A673 (cell line): Measurements from ENCODE around the gene KAZN. TPM values are rescaled to one million over a fixed set of nuclear protein-coding genes. Genes with fewer than 3 reads are reported as not detected.

ENCODE experiments used
- BruUV-seq: library from RNA; stranded (reverse); fragments of 400-500 nt; replicated peaks from 2 replicates; lab custom pipeline; 2021; lab: Mats Ljungman, UMichigan
- CTCF ChIA-PET: fragments of 300-600 bp; sonication (Branson Sonifier 250); formaldehyde crosslinking; loops from one replicate; lab custom pipeline; 2022; ENCODE audit warnings: antibody characterized with exemption; lab: Charles Lee
- POLR2A ChIA-PET: fragments of 300-600 bp; sonication (Branson Sonifier 250); formaldehyde crosslinking; loops from one replicate; lab custom pipeline; 2022; ENCODE audit warnings: antibody characterized with exemption; ENCODE audit not compliant: low non-redundant PET; lab: Charles Lee
- DNase-seq: peaks from one replicate; pipeline ENCODE4 v3.0.0-alpha.2; 2015; ENCODE audit warnings: low spot score
- H3K27ac ChIP-seq: fragments of 200-600 bp; sonication (generic); 2 replicates; pipeline ENCODE4 v1.5.1; 2016; ENCODE audit warnings: mixed run types, low read depth, mild to moderate bottlenecking, mixed read lengths, antibody characterized with exemption, low read length; ENCODE audit not compliant: poor library complexity, severe bottlenecking
- H3K27me3 ChIP-seq: fragments of 200-600 bp; sonication (generic); replicated peaks from 2 replicates; pipeline ENCODE4 v1.6.1; 2017; ENCODE audit warnings: mixed run types, low read depth, mild to moderate bottlenecking, mixed read lengths, antibody characterized with exemption, low read length; ENCODE audit not compliant: insufficient read depth, poor library complexity
- H3K36me3 ChIP-seq: fragments of 200-600 bp; sonication (generic); 2 replicates; pipeline ENCODE4 v1.6.1; 2016; ENCODE audit warnings: mixed run types, mild to moderate bottlenecking, mixed read lengths, antibody characterized with exemption, low read length; ENCODE audit not compliant: insufficient read depth, poor library complexity, severe bottlenecking
- H3K4me1 ChIP-seq: fragments of 200-600 bp; sonication (generic); 2 replicates; pipeline ENCODE4 v1.6.1; 2017; ENCODE audit warnings: mixed run types, mild to moderate bottlenecking, mixed read lengths, antibody characterized with exemption, low read length; ENCODE audit not compliant: insufficient read depth, poor library complexity, severe bottlenecking
- H3K4me3 ChIP-seq: fragments of 200-600 bp; sonication (generic); 2 replicates; pipeline ENCODE4 v1.5.1; 2016; ENCODE audit warnings: low read depth, mixed run types, mild to moderate bottlenecking, mixed read lengths, low read length; ENCODE audit not compliant: poor library complexity, severe bottlenecking
- H3K9me3 ChIP-seq: fragments of 200-600 bp; sonication (generic); 2 replicates; pipeline ENCODE4 v1.6.1; 2016; ENCODE audit warnings: mixed run types, low read depth, mild to moderate bottlenecking, mixed read lengths, antibody characterized with exemption, low read length; ENCODE audit not compliant: poor library complexity, severe bottlenecking
- EZH2 ChIP-seq: fragments of 200-600 bp; sonication (generic); IDR thresholded peaks from 2 replicates; pipeline ENCODE4 v1.6.1; 2017; ENCODE audit warnings: borderline replicate concordance, low read depth, mild to moderate bottlenecking, mixed read lengths, antibody characterized with exemption, low read length; ENCODE audit not compliant: poor library complexity, severe bottlenecking
- intact Hi-C: fragments of 100-400 bp; cut with micrococcal nuclease; formaldehyde crosslinking; loops from one replicate; pipeline ENCODE4 v1.10.0; 2022; ENCODE audit not compliant: unreplicated experiment
- total RNA-seq: library from RNA; stranded (reverse); gene quantifications from 2 replicates; pipeline ENCODE4 v1.2.3, GENCODE V29; 2021
- TF ChIP-seq, protein P1 (sequence below): fragments of 300-800, 200-600 bp; sonication (generic); conservative IDR thresholded peaks from 2 replicates; pipeline ENCODE4 v1.5.1; 2017; ENCODE audit warnings: low read depth, mild to moderate bottlenecking, antibody characterized with exemption, low read length, moderate library complexity, mixed read lengths

The KAZN gene
- total RNA-seq, 1 experiment from 2014 or later: 8.0 TPM

DNA sequence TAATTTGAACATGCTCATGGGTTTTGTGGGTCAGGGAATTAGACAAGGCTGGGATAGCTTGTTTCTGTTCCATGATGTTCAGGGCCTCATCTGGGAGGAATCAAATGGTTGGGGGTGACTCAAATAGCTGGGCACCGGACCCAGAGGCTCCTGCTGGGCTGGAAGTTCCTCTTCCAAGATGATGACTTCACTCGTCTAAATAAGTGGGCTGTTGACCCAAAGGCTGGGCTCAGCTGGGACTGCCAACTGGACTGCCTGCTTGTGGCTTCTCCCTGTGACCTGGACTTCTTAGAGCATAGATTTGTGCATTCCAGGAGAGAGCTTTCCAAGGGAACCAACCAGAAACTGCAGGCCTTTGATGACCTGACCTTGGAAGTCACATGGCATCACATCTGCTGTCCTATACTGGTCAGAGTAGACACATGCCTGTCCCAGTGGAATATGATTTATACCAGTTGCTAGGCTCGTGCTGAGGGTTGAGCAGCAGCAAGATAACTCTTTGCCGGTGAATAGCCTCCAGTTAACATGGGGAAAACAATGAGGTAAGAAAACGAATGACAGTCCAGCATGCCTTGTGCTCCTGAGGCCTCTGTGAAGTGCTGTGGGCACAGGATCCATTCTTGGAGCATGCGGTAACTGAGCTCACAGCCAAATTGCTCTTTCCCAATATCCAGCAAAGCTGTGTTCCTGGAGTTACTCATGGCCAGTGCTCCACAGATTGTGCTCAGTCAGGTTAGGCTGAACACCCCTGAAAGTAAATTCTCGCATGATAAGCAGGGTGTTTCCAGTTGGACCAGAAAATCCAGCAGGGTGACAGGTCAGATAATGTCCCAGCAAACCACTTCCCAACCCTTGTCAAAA is 282.2 kb downstream of the KAZN start:
- no peaks in the 10 kb centered on the region for H3K9me3 ChIP-seq
- ChIA-PET CTCF (no interaction called here), POLR2A (no interaction called here)
- no peak overlapping the region for H3K4me3 ChIP-seq
- no peak overlapping the region for H3K27ac ChIP-seq
- BruUV-seq: no TSS peak
- no peaks in the 10 kb centered on the region for H3K27me3 ChIP-seq
- no peaks in the 10 kb centered on the region for H3K36me3 ChIP-seq
- TF ChIP-seq EZH2: no peak
- peaks cover 7% of the 10 kb centered on the region for H3K4me1 ChIP-seq
- DNase-seq: no peak
- intact Hi-C loops: no loop called here

DNA sequence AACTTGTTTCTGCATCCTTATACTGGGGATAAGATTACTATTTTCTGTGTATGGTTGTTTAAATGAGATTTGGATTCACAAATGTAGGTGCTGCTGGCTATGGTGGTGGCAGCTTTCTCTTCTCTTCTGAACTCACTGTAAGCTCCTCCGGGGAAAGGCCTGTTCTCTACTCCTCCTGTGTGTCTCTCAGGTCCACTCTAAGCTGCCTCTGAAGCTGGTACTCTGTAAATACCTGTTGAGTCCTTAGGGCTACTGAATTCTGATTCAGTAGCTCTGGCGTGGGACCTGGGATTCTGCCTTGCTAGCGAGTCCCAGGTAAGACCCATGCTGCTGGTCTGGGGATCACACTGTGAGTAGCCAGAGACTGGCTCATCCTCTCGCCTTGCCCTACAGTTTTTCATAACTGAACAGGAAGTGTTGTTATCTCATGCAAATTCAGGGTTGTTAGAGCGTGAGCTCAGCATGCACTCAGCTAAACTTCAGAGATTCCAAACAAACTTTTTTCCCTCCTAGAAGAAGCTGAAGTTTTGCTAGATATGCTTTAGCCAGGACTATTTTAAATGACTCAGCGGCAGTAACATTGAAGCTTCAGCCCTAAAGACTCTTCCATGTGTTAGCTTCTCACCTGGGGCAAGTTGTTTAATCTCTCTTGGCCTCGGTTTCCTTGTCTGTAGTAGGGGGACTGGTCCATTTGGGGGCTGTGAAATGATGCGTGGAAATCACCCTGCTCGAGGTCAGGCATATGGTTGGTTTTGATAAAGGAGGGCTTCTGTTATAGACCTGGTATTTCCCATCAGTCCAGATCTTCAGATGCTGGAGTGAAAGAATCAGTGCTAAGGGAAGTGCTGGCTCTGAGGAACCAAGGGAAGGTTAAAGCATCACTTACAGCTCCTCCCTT is 283.5 kb downstream of the KAZN start:
- Histone ChIP-seq H3K27ac (no peak overlapping the region), H3K36me3 (no peaks in the 10 kb centered on the region), H3K9me3 (no peaks in the 10 kb centered on the region), H3K27me3 (no peaks in the 10 kb centered on the region), H3K4me1 (peaks cover 11% of the 10 kb centered on the region), H3K4me3 (no peak overlapping the region)
- TF ChIP-seq EZH2: no peak
- TF ChIP-seq, protein P1, sequence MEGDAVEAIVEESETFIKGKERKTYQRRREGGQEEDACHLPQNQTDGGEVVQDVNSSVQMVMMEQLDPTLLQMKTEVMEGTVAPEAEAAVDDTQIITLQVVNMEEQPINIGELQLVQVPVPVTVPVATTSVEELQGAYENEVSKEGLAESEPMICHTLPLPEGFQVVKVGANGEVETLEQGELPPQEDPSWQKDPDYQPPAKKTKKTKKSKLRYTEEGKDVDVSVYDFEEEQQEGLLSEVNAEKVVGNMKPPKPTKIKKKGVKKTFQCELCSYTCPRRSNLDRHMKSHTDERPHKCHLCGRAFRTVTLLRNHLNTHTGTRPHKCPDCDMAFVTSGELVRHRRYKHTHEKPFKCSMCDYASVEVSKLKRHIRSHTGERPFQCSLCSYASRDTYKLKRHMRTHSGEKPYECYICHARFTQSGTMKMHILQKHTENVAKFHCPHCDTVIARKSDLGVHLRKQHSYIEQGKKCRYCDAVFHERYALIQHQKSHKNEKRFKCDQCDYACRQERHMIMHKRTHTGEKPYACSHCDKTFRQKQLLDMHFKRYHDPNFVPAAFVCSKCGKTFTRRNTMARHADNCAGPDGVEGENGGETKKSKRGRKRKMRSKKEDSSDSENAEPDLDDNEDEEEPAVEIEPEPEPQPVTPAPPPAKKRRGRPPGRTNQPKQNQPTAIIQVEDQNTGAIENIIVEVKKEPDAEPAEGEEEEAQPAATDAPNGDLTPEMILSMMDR: no peak
- intact Hi-C loops: no loop called here
- ChIA-PET POLR2A (no interaction called here), CTCF (no interaction called here)
- no peak for DNase-seq
- BruUV-seq: no TSS peak

DNA sequence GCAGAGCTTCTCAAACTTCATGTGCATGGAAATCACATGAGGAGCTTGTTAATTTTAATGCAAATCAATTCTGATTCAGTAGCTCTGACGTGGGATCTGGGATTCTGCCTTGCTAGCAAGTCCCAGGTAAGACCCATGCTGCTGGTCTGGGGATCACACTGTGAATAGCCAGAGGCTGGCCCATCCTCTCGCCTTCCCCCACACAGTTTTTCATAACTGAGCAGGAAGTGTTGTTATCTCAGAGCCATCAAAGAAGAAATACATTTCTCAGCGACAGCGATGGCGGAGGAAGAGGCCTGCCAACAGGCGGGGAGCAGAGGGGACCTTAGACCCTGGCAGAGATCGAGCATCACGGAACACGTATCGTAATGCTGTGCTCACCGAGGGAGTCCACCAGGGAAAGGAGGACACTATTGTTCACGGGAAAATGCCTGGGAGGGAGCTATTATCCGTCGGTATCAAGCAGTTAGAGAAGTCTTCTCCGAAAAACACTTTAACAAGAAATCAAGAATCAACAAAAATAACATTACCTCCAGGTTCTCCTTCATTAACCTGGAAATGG is 286.2 kb downstream of the KAZN start:
- no peak for TF ChIP-seq EZH2
- TF ChIP-seq, protein P1: no peak

More for the DNA sequence above, 286.2 kb downstream of the KAZN start:
- CTCF ChIA-PET: no interaction called here
- no TSS peak for BruUV-seq
- Histone ChIP-seq H3K27ac (no peak overlapping the region), H3K4me3 (no peak overlapping the region), H3K27me3 (no peaks in the 10 kb centered on the region), H3K36me3 (no peaks in the 10 kb centered on the region), H3K9me3 (no peaks in the 10 kb centered on the region), H3K4me1 (peaks cover 23% of the 10 kb centered on the region)
- DNase-seq: no peak
- intact Hi-C loops: no loop called here
- POLR2A ChIA-PET: no interaction called here
